Non-pigmented ciliary epithelial cell (primary cell): ENCODE data around the gene POC1A.
A peak's percentile ranks its signal among the peaks of the same experiment; 100 is the strongest.

Experiments used
- DNase-seq: peaks from one replicate; pipeline ENCODE4 v3.0.0-alpha.2; 2010; ENCODE audit warnings: low read depth

Gene POC1A

GRCh38 chr3:52065264-52065756 lies 88.9 kb downstream of the POC1A start:
- no peak for DNase-seq

- DNase-seq: no peak
Measured at GRCh38 chr3:52064561-52064960, 89.7 kb downstream of the POC1A start.

GRCh38 chr3:52063026-52063723 lies 91.0 kb downstream of the POC1A start:
- DNase-seq: no peak

- DNase-seq: no peak
Measured at GRCh38 chr3:52062505-52062904, 91.7 kb downstream of the POC1A start.

- no peak for DNase-seq
Measured at GRCh38 chr3:52061121-52061910, 92.9 kb downstream of the POC1A start.

- DNase-seq: no peak
Measured at GRCh38 chr3:52059781-52060180, 94.4 kb downstream of the POC1A start.

- no peak for DNase-seq
Measured at GRCh38 chr3:52057812-52058495, 96.3 kb downstream of the POC1A start.

GRCh38 chr3:52056968-52057811 lies 97.0 kb downstream of the POC1A start:
- peak; percentile 91 for DNase-seq

GRCh38 chr3:52056521-52056967 lies 97.7 kb downstream of the POC1A start, which contains the start of gene DUSP7:
Gene DUSP7 (minus strand): TSS chr3:52056571. CDS start chr3:52056366, 205 bp downstream.
- DNase-seq: no peak

GRCh38 chr3:52055537-52056351 lies 98.5 kb downstream of the POC1A start:
- DNase-seq: no peak

GRCh38 chr3:52054661-52055511 lies 99.3 kb downstream of the POC1A start:
- no peak for DNase-seq

GRCh38 chr3:52053307-52054304 lies 100.6 kb downstream of the POC1A start:
- DNase-seq: no peak

- no peak for DNase-seq
Measured at GRCh38 chr3:52052831-52053306, 101.4 kb downstream of the POC1A start.

GRCh38 chr3:52051444-52051843 lies 102.8 kb downstream of the POC1A start:
- DNase-seq: no peak

- DNase-seq: no peak
Measured at GRCh38 chr3:52050571-52050970, 103.7 kb downstream of the POC1A start.

- no peak for DNase-seq
Measured at GRCh38 chr3:52049503-52049902, 104.7 kb downstream of the POC1A start.

GRCh38 chr3:52047295-52047960 lies 106.8 kb downstream of the POC1A start:
- no peak for DNase-seq

- DNase-seq: no peak
Measured at GRCh38 chr3:52046902-52047239, 107.4 kb downstream of the POC1A start.
